Endodermal cell (in vitro differentiated cells): ENCODE measurements around the gene LCN9. TPM values are rescaled to one million over a fixed set of nuclear protein-coding genes. Genes with fewer than 3 reads are reported as not detected.

Source experiments
- DNase-seq: peaks from one replicate; pipeline ENCODE4 v3.0.0-alpha.2; 2017
- H3K27ac ChIP-seq: 2 replicates; pipeline ENCODE4 v1.5.1; 2013; ENCODE audit warnings: mild to moderate bottlenecking, low read depth, low read length, moderate library complexity
- H3K27me3 ChIP-seq: 2 replicates; pipeline ENCODE4 v1.6.1; 2013; ENCODE audit warnings: mild to moderate bottlenecking, low read length, moderate library complexity; ENCODE audit not compliant: insufficient read depth, control insufficient read depth, poor library complexity, severe bottlenecking
- H3K36me3 ChIP-seq: 2 replicates; pipeline ENCODE4 v1.7.0; 2013; ENCODE audit warnings: mild to moderate bottlenecking, low read length, moderate library complexity; ENCODE audit not compliant: control insufficient read depth, insufficient read depth
- H3K4me1 ChIP-seq: one replicate; pipeline ENCODE4 v1.7.0; 2013; ENCODE audit warnings: low read length; ENCODE audit not compliant: control insufficient read depth, insufficient read depth
- H3K4me3 ChIP-seq: 2 replicates; pipeline ENCODE4 v1.5.1; 2013; ENCODE audit warnings: mild to moderate bottlenecking, low read length, moderate library complexity
- H3K9ac ChIP-seq: 2 replicates; pipeline ENCODE4 v1.6.1; 2013; ENCODE audit warnings: mild to moderate bottlenecking, low read length, moderate library complexity; ENCODE audit not compliant: poor library complexity, severe bottlenecking; ENCODE audit errors: extremely low read depth
- H3K9me3 ChIP-seq: 2 replicates; pipeline ENCODE4 v1.6.1; 2013; ENCODE audit warnings: mild to moderate bottlenecking, low read length, moderate library complexity; ENCODE audit not compliant: control insufficient read depth
- H3K27ac Mint-ChIP-seq: 2 replicates; pipeline ENCODE4 v1.8.0; 2020; ENCODE audit warnings: mixed read lengths
- H3K27me3 Mint-ChIP-seq: 2 replicates; pipeline ENCODE4 v1.8.0; 2021; ENCODE audit warnings: mild to moderate bottlenecking, mixed read lengths; ENCODE audit not compliant: insufficient read depth
- H3K36me3 Mint-ChIP-seq: 2 replicates; pipeline ENCODE4 v1.8.0; 2020; ENCODE audit warnings: low read depth, mixed read lengths
- H3K4me1 Mint-ChIP-seq: 2 replicates; pipeline ENCODE4 v1.8.0; 2020; ENCODE audit warnings: mixed read lengths
- H3K4me3 Mint-ChIP-seq: 2 replicates; pipeline ENCODE4 v1.8.0; 2020; ENCODE audit warnings: mild to moderate bottlenecking, moderate library complexity, mixed read lengths
- H3K9me3 Mint-ChIP-seq: 2 replicates; pipeline ENCODE4 v1.8.0; 2020; ENCODE audit warnings: mild to moderate bottlenecking, mixed read lengths
- WGBS, 2 experiments: methylation state at CpG; one replicate each; pipeline versions ENCODE4 v1.1.5 to v1.1.7; 2013; ENCODE audit warnings: missing lambda C conversion rate in 2 of 2, mixed read lengths in 1 of 2; ENCODE audit not compliant: insufficient coverage in 1 of 2, insufficient read length in 1 of 2; 5-methylcytosine and 5-hydroxymethylcytosine counted together
- total RNA-seq, 2 donors: library from RNA; stranded (reverse); fragmentation: NEBNext Ultra II Directional in 1 of 2; extraction: Animal tissue kit (Norgen Biotek cat#: 25700) in 1 of 2; gene quantifications; 2 replicates in 1 of 2; 3 replicates in 1 of 2; pipeline ENCODE4 v1.2.1, GENCODE V29; 2021
- TF ChIP-seq, protein P1 (sequence below): fragments of 200-600 bp; sonication (generic); conservative IDR thresholded peaks from 2 replicates; pipeline ENCODE4 v1.5.0; 2021; ENCODE audit warnings: antibody characterized with exemption, mild to moderate bottlenecking

LCN9 gene
- total RNA-seq, 2 donors from 2014 or later: 0.46 to 10.7 TPM

DNA sequence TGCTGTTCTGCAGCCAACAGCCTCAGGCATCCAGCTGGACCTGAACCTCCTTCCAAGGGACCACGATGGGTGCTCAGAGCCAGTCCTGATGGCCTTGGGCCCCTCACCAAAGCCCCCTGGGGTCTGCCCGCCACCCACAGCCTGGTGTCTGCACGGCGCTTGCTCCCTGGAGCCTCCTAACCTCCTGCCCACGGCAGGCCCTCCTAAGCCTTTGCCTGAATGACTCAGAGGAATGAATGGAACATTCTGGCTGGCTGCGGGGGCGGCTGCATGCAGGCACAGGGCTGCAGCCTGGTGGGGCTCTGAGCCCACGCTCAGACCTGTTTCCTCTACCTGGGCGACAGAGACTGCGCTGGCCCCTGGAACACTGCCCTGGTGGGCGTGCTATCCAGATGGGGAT, 29.3 kb downstream of the LCN9 start:
- Mint-ChIP-seq H3K9me3 (no peaks in the 10 kb centered on the region), H3K4me1 (no peaks in the 10 kb centered on the region), H3K27me3 (no peaks in the 10 kb centered on the region), H3K4me3 (no peak overlapping the region), H3K27ac (no peak overlapping the region), H3K36me3 (no peaks in the 10 kb centered on the region)
- no peak overlapping the region for H3K27ac ChIP-seq
- no peaks in the 10 kb centered on the region for H3K36me3 ChIP-seq
- TF ChIP-seq, protein P1, sequence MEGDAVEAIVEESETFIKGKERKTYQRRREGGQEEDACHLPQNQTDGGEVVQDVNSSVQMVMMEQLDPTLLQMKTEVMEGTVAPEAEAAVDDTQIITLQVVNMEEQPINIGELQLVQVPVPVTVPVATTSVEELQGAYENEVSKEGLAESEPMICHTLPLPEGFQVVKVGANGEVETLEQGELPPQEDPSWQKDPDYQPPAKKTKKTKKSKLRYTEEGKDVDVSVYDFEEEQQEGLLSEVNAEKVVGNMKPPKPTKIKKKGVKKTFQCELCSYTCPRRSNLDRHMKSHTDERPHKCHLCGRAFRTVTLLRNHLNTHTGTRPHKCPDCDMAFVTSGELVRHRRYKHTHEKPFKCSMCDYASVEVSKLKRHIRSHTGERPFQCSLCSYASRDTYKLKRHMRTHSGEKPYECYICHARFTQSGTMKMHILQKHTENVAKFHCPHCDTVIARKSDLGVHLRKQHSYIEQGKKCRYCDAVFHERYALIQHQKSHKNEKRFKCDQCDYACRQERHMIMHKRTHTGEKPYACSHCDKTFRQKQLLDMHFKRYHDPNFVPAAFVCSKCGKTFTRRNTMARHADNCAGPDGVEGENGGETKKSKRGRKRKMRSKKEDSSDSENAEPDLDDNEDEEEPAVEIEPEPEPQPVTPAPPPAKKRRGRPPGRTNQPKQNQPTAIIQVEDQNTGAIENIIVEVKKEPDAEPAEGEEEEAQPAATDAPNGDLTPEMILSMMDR: no peak
- H3K9ac ChIP-seq: no peak overlapping the region
- 82 to 87% methylated on average over 9 to 11 of the region's 11 CpGs for WGBS, 2 experiments
- no peaks in the 10 kb centered on the region for H3K4me1 ChIP-seq
- no peaks in the 10 kb centered on the region for H3K27me3 ChIP-seq
- no peak overlapping the region for H3K4me3 ChIP-seq
- H3K9me3 ChIP-seq: no peaks in the 10 kb centered on the region
- no peak for DNase-seq

DNA sequence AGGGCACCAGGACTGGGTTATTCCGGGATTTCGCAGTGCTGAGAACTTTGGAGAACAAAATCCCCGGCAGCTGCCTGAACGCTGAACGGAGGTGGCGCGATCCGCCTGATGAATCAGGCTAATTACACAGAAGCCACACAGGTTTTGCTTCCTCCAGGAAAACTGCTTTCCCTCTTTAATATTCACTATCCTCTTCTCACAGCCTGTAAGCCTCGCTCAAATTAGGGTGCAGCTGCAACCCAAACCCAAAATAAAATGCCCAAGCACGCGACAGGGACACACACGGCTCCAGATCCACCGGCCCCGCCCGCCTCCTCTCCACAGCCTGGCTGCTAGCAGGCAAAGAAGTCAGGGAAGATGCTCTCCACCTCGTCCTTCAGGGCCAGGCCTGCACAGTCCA, 30.2 kb downstream of the LCN9 start:
- no peak for DNase-seq
- H3K27ac Mint-ChIP-seq: no peak overlapping the region
- no peaks in the 10 kb centered on the region for H3K36me3 ChIP-seq
- H3K4me1 ChIP-seq: no peaks in the 10 kb centered on the region
- no peak overlapping the region for H3K9ac ChIP-seq
- no peak overlapping the region for H3K4me3 Mint-ChIP-seq
- no peaks in the 10 kb centered on the region for H3K9me3 Mint-ChIP-seq
- H3K4me3 ChIP-seq: no peak overlapping the region
- TF ChIP-seq, protein P1: no peak
- H3K36me3 Mint-ChIP-seq: no peaks in the 10 kb centered on the region
- 90% methylated on average over 14 to 16 of the region's 16 CpGs for WGBS, 2 experiments
- no peaks in the 10 kb centered on the region for H3K9me3 ChIP-seq
- H3K27me3 ChIP-seq: no peaks in the 10 kb centered on the region
- no peaks in the 10 kb centered on the region for H3K4me1 Mint-ChIP-seq
- no peak overlapping the region for H3K27ac ChIP-seq
- no peaks in the 10 kb centered on the region for H3K27me3 Mint-ChIP-seq

DNA sequence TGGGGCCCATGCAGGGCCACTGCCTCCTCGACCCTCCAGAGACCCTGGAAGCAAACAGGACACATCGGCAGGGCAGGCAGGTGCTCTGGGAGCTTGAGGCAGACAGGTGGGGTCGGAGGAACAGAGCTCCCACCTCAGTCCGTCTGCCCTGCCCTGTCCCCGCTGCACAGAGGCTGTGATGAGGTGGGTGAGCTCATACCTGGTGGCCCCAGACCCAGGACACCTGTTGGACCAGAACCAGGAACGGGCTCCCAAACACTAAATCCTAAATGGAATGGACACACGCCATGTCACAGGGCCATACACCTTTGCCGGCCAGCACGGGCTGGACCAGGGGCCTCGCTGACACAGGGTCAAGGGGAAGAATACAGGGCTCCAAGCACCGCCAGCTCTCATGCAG, 30.7 kb downstream of the LCN9 start:
- Histone ChIP-seq H3K4me1 (no peaks in the 10 kb centered on the region), H3K9ac (no peak overlapping the region), H3K9me3 (no peaks in the 10 kb centered on the region), H3K27me3 (no peaks in the 10 kb centered on the region), H3K36me3 (no peaks in the 10 kb centered on the region), H3K27ac (no peak overlapping the region), H3K4me3 (no peak overlapping the region)
- no peaks in the 10 kb centered on the region for H3K4me1 Mint-ChIP-seq
- TF ChIP-seq, protein P1: no peak
- DNase-seq: no peak
- H3K27me3 Mint-ChIP-seq: no peaks in the 10 kb centered on the region
- H3K9me3 Mint-ChIP-seq: no peaks in the 10 kb centered on the region
- H3K27ac Mint-ChIP-seq: no peak overlapping the region
- H3K36me3 Mint-ChIP-seq: no peaks in the 10 kb centered on the region
- 87 to 93% methylated on average over 3 to 11 of the region's 11 CpGs for WGBS, 2 experiments
- no peak overlapping the region for H3K4me3 Mint-ChIP-seq
